Stimulated activated CD4-positive, alpha-beta T cell treated with anti-CD3 and anti-CD28 coated beads, TNF-alpha, amount 100 ng/mL, for 1 hour (primary cell): Measurements from ENCODE around the gene ANO7.
A peak's percentile ranks its signal among the peaks of the same experiment; 100 is the strongest.

Experiments
- DNase-seq, 3 donors: peaks; one replicate each; pipeline ENCODE4 v3.0.0-alpha.2; 2020; ENCODE audit warnings: low read depth in 3 of 3, low spot score in 1 of 3

Gene ANO7

DNA sequence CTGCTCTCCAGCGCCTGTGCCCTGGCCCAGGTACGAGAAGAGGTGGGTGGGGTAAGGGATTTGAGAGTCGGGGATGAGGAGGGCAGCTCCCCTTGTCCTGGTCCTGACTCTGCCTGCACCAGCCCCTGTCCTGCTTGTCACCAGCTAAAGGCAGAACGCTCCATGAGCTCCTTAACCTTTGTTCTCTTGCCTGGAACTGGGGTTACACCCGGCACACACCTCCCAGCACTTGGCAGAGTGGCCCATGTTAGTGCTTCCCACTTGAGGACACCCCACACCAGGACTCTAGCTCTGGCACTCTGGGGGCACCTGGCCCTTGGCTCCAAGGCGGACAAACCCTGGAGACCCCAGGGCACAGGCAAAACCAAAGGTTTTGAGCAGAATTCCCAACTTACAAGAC, 19.2 kb downstream of the ANO7 start:
- DNase-seq, result no peak

DNA sequence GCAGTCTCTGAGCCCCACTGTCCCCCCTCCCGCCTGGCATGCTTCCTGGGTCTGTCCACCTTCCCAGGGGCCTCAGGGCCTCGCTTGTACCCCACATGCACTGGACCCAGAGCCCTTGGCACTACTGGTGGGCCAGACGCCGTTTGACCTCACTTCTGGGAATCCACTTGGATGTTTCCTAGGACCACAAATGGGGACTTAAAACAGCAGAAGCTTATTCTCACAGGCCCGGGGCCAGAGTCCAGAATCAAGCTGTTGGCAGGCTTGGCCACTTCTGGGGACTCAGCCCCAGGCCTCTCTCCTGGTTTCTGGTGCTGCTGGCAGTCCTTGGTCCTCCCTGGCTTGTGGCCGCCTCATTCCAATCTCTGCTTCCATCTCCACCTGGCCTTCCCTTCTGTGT, 19.6 kb downstream of the ANO7 start:
- DNase-seq, result no peak

DNA sequence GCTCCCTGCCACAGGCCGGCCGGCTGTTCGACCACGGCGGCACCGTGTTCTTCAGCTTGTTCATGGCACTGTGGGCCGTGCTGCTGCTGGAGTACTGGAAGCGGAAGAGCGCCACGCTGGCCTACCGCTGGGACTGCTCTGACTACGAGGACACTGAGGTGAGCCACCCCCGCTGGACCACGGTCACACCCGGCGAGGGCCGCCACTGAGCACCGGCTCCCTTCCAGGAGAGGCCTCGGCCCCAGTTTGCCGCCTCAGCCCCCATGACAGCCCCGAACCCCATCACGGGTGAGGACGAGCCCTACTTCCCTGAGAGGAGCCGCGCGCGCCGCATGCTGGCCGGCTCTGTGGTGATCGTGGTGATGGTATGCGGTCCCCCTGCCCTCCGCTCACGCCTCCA, 20.8 kb downstream of the ANO7 start:
- DNase-seq, result no peak

DNA sequence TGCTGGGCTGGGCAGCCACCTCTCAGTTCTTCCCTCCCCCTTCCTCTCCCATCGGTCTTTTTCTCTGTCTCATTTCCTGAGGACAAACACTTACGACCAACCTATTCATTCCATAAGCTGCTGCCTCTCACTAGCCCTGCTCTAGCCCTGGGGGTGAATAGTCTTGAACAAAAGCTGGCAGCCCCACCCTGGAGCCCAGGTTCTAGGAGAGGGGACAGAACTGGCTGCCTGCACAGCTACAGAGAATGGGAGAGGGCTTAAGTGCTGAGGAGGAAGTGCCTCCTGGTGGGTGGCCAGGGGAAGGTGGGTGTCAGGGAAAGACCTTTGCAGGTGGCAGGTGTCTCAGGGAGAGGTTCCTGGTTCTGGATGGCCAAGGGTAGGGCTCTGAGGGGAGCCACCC, 22.8 kb downstream of the ANO7 start:
- DNase-seq, result no peak

DNA sequence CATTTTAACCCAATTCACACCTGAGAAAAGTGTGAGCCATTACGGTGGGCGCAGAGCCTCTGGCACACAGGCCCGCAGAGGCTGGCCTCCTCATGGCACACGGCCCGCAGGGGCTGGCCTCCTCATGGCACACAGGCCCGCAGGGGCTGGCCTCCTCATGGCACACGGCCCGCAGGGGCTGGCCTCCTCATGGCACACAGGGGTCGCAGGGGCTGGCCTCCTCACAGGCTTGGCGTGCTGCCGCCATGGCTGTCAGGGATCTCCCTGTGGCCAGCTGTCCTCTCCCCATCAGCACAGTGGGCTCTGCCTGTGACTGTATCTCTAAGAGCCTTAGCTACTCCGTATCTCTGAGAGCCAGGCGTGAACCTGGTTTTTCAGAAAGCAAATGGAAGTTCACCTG, 24.6 kb downstream of the ANO7 start:
- DNase-seq, result no peak

DNA sequence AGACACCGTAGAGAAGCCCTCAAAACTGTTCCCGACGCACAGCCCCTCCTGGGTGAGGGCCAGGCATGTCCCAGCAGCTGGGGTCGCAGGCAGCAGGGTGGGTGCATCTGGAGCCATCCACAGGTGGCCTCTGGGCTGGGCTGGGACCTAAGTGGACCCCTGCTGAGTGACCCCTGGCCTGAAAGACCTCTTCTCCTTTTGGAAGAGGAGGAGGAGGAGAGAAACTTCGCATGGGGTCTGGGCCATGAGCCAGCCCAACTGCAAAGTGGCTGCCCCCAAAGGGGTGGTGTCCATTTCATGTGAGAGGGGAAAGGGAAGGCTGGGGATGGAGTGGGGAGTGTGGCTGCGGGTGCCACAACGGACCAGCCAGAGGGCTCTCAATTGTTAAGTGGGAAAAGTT, 25.1 kb downstream of the ANO7 start:
- DNase-seq, result no peak

DNA sequence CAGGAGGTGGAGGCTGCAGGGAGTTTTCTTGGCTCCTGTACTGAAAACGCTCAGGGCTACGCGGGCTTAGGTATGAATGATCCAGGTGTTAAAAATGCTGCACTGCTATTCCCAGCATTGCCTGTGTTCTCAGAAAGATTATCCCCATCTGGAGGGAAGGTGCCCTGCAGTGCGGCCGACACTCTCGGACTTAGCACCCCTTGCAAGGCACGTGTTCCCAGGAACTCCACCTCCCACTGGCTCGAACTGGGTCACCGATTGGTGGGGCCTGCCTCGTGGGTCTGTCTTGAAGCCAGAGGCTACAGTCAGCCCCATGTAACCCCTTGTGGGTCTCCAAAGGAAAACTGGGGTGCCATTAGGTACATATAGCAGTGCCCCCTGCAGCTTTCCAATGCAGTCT, 25.7 kb downstream of the ANO7 start:
- DNase-seq, result no peak

DNA sequence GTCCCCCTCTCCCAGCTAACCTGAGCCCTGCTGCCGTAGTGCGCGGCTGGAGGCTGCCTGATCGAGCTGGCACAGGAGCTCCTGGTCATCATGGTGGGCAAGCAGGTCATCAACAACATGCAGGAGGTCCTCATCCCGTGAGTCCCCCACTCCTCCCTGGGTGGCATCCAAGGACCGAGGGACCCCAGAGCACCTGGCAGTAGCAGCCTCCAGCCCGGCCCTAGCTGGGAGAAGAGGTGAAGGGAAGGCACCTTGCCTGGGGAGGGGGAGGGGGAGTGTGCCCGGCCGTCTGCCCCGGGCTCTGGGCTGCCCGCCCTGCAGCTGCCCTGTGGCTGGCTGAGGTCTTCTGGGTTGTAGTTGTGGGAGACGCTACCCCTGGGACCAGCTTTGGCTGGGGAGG, 26.3 kb downstream of the ANO7 start:
- DNase-seq, result no peak

DNA sequence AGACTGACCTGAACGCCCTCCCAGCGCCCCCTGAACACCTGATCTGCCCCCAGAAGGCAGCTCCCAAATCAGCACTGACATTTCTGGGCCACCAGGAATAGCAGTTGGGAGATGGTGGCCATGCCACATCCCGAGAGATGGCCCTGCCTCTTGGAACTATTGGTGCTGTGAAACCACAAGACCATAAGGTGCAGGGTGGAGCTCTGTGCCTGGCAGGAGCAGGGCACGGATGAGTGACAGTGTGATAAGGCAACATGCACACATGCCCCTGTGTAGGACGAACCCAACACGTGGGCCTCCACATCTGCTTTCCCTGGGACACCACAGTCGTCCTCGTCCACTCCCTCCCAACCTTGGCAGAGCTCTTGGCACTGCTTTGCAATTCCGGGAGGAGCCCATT, 26.9 kb downstream of the ANO7 start:
- no peak for DNase-seq

DNA sequence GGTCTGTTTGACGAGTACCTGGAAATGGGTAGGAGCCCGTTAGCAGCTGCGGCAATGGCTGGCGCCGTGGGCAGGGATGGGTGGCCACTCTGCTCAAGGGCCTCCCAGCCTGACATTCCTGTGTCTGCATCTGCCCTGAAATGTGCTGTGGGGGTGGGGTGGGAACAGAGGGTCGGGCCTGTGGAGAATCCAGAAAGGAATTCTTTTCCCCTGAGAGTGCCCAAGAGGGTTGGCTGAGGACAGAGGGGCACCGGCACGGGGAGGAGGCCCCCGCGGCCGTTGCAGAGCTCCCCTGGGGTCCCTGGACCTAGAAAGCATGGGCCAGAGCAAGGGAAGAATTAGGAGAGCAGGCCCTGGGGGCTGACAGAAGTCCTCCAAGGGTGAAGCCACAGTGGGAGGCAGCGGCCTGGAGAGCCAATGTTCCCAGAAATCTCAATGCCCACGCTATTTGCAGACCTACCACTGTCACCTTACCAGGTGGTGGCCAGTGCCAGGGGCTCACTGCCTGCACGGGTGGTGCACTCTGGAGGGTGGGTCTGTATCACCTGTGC, 27.8 kb downstream of the ANO7 start:
- no peak for DNase-seq

DNA sequence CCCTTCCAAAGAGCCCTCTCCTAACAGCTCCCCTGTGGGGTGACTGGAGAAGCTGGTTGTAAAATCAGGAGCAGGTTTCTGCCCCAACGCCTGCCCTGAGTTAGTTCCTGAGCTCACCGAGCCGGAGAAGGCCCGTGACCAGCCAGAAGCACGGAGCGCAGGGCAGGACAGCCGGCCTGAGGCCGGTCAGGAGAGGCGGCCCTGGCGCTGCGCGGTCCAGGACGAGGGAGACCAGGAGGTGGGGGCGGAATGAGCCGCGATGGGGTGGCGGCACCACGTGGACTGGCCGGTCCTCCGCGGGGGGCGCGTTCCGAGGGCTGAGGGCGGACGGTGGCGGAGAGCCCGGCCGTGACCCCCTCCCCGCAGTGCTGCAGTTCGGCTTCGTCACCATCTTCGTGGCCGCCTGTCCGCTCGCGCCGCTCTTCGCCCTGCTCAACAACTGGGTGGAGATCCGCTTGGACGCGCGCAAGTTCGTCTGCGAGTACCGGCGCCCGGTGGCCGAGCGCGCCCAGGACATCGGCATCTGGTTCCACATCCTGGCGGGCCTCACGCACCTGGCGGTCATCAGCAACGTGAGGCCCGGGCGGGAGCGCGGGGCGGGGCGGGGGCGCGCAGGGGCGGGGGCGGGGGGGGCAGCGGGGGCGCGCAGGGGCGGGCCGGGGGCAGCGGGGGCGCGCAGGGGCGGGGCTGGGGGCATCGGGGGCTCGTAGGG, 29.0 kb downstream of the ANO7 start:
- peak in 1 of 3 donors; percentile 20 for DNase-seq

DNA sequence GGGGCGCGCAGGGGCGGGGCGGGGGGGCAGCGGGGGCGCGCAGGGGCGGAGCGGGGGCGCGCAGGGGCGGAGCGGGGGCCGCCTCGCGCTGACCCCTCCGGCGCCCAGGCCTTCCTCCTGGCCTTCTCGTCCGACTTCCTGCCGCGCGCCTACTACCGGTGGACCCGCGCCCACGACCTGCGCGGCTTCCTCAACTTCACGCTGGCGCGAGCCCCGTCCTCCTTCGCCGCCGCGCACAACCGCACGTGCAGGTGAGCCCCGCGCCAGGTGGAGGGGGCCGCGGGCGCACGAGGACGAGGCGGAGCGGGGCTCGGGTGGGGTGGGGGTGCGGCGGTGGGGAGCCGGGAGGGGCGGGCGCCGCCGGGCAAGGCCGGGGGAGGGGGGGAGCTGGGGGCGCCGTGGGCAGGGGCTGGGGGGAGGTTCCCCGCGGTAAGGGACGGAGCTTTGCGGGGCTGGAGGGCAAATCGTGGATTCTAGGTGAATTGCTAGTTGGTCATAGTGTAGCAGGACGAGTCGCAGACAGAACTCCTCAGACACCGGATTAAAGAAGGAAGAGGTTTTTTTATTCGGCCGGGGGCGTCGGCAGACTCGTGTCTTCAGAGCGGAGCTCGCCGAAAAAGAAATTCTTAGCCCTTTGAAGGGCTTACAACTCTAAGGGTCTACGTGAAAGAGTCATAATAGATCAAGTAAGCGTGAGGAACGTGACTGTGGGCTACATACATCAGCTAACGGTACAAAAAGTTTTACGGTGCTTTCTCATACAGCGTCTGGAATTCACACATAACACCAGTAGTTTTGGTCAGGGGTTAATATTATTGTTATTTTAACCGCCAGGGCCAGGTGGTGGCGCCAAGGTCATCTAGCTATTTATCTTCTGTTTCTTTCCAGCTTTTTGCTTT, 29.9 kb downstream of the ANO7 start:
- peak in 1 of 3 donors; percentile 23 for DNase-seq

DNA sequence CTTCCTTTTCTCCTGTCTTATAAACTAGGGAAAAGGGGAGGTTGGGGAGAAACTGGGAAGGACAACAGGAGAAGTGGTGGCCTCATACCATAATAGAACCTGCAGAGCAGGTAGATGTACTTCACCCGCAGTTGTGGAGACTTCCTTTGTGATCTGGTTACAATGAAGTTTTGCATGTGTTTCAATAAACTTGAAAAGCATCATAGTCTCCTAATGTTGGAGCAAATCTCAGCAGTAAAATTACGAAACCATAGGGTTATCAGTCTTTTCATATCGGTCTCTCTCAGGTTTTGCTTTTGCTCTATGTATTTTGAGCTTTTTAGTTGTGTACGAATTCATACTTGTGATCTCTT, 30.5 kb downstream of the ANO7 start:
- DNase-seq, result no peak

DNA sequence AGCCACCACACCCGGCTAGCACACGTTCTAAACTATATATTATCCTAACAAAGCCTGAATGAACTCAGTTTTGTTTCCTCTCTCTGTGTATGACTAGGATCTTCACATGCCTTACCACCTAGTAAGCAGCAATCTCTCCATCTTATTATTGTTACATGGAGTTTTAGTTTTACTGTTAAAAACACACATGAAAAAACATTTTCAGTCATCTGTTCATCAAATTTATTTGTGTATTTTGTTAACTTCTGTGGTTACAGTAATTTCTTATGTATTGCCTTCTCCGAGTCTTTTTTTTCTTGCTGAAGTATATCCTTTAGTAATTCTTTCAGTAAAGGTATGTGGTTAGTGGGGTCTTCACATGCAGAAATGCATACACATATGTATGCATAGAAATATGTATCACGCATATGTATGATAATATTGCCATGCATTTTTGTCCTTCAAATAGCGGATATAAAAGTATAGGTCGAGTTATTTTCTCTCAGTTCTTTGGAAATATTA, 31.4 kb downstream of the ANO7 start:
- no peak for DNase-seq

DNA sequence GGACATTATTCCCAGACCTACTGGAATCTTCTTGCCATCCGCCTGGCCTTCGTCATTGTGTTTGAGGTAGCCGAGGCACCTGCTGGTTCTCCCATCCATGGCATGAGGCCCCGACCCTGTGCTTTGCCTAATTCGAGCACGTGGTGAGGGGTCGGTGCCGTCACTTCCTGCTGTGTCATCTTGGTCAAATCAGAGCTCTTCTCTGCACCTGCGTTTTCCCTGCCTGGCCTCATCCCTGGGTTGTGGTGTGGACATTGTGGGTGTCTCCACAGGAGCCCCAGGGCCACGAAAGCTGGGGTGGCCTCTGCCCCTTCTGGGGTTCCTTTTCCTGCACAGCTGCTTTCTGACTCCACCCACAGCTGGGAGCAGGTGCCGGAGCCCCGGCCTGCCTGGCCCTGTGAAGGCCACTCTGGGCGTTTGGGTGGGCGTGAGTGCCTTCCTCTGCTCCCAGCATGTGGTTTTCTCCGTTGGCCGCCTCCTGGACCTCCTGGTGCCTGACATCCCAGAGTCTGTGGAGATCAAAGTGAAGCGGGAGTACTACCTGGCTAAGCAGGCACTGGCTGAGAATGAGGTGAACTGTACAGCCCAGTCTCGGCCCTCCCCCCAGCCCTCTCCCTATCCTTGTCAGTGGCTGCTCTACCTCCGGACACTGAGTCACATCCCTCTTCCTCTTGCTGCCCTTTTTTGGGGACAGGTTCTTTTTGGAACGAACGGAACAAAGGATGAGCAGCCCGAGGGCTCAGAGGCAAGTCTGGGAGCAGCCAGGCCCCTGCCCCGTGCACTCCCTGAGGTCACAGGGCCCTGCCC, 34.9 kb downstream of the ANO7 start:
- no peak for DNase-seq

DNA sequence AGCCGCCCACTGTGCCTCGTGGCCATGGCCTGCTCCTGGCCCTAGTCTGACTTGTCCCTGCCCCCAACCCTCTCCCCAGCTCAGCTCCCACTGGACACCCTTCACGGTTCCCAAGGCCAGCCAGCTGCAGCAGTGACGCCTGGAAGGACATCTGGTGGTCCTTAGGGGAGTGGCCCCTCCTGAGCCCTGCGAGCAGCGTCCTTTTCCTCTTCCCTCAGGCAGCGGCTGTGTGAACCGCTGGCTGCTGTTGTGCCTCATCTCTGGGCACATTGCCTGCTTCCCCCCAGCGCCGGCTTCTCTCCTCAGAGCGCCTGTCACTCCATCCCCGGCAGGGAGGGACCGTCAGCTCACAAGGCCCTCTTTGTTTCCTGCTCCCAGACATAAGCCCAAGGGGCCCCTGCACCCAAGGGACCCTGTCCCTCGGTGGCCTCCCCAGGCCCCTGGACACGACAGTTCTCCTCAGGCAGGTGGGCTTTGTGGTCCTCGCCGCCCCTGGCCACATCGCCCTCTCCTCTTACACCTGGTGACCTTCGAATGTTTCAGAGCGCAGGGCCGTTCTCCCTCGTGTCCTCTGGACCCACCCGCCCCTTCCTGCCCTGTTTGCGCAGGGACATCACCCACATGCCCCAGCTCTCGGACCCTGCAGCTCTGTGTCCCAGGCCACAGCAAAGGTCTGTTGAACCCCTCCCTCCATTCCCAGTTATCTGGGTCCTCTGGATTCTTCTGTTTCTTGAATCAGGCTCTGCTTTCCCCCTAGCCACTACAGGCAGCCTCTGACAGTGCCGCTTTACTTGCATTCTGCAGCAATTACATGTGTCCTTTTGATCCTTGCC, 35.8 kb downstream of the ANO7 start:
- DNase-seq, result no peak

DNA sequence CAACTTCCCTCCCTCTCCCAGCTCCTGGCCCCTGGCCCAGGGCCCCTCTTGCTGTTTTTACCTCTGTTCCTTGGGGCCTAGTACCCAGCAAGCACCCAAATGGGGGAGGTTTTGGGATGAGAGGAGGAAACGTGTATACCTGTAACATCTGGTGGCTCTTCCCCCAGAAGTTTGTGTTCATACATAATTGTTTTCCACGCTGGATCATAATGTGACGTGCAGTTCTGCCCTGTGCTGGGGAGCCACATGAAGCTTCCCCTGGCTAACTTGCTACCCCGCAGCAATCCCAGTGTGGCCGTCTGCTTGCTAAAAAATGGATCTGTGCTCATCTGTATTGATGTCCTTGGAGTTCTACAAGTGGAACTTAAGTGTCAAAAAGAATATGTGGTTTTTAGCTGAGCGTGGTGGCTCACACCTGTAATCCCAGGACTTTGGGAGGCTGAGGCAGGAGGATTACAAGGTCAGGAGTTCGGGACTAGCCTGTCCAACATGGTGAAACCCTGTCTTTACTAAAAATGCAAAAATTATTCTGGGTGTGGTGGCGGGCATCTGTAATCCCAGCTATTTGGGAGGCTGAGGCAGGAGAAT, 36.5 kb downstream of the ANO7 start:
- no peak for DNase-seq

DNA sequence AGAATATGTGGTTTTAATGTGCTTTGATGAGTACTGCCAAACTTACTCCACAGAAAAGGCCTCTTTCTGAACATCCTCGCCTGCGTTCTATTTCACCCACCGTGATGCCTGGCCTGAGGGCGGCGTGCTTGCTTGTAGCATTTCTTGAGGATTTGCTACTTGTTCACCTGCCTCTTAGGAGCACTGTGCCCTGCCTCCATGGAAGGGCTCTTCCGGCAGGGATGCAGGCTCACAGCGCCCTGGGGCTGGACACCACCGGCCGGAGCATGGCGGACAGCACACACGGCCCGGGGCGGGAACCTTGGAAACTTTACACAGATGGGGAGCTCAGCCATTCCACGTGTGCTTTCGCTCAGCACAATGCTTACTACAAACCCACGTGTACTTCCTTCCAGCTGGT, 37.1 kb downstream of the ANO7 start:
- no peak for DNase-seq

DNA sequence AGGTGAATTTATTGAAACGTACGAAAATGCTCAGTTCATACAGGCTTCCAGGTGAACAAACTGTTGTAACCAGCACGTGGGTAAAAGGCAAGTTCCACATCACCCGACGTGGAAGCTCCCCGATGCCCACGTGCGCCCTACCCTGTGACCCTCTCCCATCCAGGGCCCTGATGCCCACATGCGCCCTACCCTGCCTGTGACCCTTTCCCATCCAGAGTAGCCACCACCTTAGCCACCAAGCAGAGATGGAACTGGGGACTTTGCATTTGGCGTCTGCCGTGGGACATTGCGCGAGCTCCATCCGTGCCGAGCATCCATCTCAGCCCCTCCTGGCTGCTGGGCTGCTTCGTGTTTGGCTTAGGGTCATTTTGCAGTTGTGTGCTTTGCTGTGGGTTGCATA, 37.5 kb downstream of the ANO7 start:
- DNase-seq, result no peak
